Tibial nerve (tissue), 4 donors: ENCODE results near the gene PRUNE1.

Experiments
- EP300 ChIP-seq, 2 donors: sonication (generic); formaldehyde crosslinking; IDR thresholded peaks; one replicate each; pipeline ENCODE4 v1.6.1; 2017; ENCODE audit warnings: antibody characterized with exemption in 2 of 2, mild to moderate bottlenecking in 1 of 2
- POLR2A ChIP-seq, 2 donors: fragments of 450-650 bp; IDR thresholded peaks; one replicate each; pipeline ENCODE4 v1.6.1; 2017; ENCODE audit warnings: antibody characterized with exemption in 2 of 2, mild to moderate bottlenecking in 2 of 2, moderate library complexity in 2 of 2
- TF ChIP-seq, protein P1 (sequence below), 5 experiments: fragments of 200-600 bp in 3 of 5; fragments of 450-650 bp in 2 of 5; sonication (generic) in 3 of 5; IDR thresholded peaks; one replicate each; pipeline ENCODE4 v1.5.1; 2016 to 2019; ENCODE audit warnings: antibody characterized with exemption in 5 of 5, mild to moderate bottlenecking in 3 of 5, moderate library complexity in 2 of 5

DNA sequence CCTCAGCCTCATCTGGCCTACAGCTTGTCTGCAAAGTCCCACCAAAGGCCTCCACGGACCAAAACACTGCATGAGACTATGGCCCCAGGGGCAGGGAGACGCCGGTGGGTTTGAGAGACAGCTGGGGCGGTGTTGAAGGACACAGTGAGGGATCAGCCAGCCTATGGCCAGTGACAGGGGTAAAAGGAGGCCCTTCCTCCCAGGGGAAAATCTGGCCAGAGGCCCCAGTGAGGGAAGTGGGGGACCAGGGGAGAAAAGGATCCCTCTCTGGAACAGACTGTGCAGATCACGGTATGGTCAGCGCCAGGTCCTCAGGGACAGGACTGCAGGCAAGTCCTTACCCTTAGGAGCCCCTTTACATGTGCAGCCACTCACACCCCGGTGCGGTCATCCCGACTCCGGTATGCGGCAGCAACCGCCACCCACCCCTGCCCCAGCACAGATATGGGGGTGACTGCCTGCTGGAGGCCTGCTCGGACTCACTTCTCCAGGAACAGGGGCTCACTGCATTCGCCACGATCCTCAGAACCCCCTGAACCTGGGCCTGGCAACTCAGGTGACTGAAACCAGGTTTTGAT is 34.9 kb upstream of the PRUNE1 start:
- TF ChIP-seq, protein P1, sequence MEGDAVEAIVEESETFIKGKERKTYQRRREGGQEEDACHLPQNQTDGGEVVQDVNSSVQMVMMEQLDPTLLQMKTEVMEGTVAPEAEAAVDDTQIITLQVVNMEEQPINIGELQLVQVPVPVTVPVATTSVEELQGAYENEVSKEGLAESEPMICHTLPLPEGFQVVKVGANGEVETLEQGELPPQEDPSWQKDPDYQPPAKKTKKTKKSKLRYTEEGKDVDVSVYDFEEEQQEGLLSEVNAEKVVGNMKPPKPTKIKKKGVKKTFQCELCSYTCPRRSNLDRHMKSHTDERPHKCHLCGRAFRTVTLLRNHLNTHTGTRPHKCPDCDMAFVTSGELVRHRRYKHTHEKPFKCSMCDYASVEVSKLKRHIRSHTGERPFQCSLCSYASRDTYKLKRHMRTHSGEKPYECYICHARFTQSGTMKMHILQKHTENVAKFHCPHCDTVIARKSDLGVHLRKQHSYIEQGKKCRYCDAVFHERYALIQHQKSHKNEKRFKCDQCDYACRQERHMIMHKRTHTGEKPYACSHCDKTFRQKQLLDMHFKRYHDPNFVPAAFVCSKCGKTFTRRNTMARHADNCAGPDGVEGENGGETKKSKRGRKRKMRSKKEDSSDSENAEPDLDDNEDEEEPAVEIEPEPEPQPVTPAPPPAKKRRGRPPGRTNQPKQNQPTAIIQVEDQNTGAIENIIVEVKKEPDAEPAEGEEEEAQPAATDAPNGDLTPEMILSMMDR (IDR thresholded peaks at IDR 0.05), result no peak
- peak in 1 of 2 donors; percentile 13 for TF ChIP-seq POLR2A (IDR thresholded peaks at IDR 0.05)
- TF ChIP-seq EP300 (IDR thresholded peaks at IDR 0.05), result no peak
